H4 (cell line): ENCODE measurements around the gene PPP2R2C. TPM values are rescaled to one million over a fixed set of nuclear protein-coding genes. Genes with fewer than 3 reads are reported as not detected.

ENCODE experiments used
- DNase-seq: peaks from one replicate; pipeline ENCODE4 v3.0.0-alpha.2; 2015; ENCODE audit warnings: low spot score
- total RNA-seq: library from RNA; depleted of rRNA; stranded (reverse); fragments of >200 nt; shearing (Covaris generic); gene quantifications from 2 replicates; pipeline ENCODE4 v1.2.3, GENCODE V29; 2014

PPP2R2C gene
- total RNA-seq, 1 experiment from 2014 or later, result 0.91 TPM

DNA sequence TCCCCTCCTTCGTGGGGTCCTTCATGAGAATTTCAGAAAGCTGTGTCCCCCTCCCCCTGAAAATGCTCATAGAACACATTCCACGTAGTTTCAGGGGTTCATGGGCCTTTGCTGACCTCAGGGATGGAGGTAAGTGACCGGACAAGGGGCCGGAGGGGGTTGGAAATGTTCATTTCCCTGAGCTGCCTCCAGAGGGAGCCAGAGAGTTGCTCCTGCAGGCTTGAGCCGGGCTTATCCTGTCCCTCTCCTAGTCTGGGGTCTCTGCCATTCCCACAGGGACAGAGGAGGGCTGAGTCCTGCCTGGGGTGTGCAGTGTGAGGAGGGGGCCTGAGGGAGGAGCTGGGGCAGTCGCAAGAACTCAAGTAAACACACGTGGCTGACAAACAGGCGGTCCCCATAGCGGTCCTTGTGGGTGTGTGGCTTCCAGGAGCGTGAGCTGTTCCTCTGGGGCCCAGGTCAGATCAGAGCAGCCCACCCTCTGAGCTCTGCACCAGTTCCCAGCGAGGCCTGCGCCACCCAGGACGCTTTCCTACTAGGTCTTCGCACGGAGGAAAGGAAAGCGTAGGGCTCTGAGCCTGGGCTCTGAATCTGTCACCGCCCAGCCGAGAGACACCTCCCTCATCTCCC is 140.3 kb downstream of the PPP2R2C start:
- no peak for DNase-seq

DNA sequence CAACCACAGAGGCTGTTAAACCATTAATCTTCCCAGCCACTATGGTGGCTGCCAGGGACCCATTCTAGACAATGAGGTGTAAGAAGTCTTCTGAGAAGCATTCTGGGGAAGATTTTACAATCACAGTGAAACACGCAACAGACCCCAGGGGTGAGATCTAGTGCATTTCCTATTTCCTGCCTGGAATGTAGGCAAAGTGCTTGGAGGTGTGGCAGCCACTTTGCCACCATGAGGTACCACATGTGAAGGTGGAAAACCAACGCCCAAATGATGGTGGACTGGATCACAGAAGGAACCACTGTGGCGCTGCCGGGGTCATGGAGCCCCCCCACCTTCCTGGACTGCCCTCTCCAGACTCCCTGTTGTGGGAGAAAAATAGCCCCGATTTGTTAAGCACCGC is 140.9 kb downstream of the PPP2R2C start:
- DNase-seq, result no peak

GRCh38 chr4:6331018-6331417 is 141.4 kb downstream of the PPP2R2C start:
- DNase-seq, result peak; percentile 49

DNA sequence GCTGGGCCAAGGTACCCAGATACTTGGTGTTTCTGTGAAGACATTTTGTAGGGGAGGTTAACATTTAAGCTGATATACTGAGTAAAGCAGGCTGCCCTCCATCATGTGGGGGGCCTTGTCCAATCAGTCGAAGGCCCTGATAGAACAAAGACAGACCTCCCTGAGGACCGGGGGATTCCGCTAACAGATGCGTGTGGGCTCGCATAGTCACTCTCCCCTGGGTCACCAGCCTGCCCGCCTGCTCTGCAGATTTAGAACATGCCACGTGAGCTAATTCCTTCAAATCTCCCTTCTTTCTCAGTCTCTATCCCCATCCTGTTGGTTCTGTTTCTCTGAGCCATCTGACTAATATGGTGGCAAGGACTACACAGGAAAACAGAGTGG is 142.0 kb downstream of the PPP2R2C start:
- DNase-seq, result no peak

DNA sequence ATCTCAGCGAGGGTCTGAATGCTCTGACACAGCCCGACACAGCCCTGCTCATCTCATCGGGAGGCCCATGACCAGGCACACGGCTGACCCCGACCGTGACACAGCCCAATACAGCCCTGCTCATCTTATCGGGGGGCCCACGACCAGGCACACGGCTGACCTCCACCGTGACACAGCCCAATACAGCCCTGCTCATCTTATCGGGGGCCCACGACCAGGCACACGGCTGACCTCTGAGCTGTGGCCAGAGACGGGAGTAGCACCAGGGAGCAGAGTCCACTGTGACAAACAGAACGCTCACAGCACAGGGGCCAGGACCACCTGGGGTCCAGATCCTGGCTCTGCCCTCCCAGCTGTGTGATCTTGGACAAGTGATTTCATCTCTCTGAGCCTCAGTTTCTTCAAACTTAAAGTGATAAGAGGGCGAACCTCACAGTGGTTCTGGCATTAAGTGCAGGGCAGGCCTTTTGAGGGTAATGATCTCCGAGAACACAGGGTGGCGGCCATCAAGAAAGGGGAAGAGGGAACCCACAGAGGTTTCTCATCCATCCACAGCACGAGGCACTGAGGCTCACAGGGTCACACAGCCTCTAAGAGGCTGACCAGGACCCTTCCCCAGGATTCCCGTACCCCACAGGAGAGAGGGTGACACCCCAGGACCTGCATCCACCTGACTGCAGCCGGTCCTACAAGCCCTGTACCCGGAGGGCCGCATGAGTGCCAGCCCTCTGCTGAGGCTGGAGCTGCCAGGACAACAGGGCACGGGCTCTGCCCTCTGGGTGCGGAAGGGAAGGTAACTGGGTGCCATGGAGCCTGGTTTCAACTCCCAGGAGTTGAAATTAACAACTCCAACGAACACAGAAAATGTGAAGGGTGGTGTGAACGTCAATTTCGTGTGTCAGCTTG is 142.7 kb downstream of the PPP2R2C start:
- no peak for DNase-seq

DNA sequence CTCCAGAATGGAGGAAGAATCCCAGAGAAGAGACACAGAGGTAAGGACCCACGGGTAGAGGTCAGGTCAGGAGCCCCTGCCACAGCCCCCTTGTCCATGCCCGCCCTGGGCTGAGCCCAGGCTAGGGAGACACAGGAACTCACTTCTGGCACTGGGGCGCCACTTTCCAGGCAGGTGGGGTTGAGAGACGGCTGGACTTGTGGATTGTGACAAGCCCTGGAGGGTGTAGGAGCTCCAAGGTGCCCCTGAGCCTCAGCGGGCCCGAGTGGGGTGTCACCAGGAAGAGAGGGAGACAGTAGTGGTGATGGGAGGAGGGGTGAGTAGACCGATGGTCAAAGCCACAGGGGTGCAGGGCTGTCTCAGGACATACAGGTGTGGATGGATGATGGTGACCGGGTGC is 143.9 kb downstream of the PPP2R2C start:
- no peak for DNase-seq

DNA sequence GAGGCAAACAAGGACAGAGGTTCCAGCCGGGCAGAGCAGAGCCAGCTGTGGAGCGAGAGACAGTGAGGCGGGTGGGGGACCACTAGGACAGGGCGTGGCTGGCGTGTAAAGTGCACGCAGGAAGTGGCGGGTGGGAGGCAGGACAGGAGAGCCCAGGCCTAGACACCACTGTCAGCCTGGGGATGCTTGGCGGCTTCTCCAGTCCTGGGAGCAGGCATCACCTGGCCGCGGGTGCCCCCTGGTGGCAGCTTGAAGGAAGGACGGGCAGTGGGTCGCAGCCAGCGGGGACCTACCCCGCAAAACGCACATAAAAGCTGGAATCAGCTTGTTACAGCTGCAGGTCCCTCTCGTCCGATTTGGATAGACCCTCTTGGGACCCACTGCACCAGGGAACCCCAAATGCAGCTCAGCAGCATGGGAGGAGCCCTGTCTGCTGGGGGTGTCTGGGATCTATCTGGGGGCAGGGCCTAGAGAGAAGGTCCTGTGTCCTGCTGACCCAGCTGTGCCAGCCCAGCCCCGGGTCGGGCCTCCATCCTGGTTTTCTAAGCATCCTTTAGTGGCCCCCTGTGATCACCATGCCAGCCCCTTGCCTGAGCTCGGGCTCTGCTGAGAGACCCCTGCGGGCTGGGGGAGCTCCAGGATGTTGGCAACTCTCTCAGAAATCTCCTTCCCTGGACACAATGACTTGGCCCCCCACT is 145.0 kb downstream of the PPP2R2C start:
- DNase-seq, result peak; percentile 70

DNA sequence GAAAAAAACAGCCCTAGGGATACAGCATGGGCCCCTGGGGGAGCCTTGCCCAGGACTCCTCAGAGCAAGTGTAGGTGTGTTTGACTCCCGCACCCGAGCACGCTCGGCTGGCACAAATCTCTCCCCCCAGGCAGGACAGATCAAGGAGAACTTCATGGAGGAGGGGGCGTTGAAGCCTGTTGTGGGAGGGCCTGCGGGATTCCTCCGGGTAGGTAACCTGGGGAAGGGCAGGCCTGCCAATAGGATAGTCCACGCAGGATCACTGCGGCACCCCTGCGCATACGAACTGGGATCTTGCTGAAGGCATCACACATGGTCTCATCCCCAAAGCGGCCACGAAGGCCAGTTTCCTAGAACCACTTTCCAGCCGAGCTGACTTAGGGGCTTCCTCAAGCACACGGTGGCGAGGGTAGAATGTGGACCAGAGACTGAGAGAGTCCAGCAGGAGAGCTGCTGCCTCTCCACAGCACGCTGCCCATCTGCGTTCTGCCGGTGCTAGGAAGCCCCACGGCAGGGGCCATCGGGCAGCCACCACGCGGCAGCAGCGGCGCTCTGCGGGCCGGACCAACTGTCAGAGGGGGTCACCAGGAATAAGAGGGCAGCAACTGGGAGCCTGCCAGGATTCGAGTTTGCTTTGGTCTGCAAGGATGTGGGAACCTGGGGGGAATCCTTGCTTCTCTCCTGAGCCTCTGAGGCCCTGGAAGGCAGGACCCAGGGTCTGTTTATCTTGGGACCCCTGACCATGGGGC is 145.9 kb downstream of the PPP2R2C start:
- no peak for DNase-seq

- no peak for DNase-seq
These were observed 146.6 kb downstream of the PPP2R2C start for GRCh38 chr4:6325788-6326290.

- DNase-seq, result peak; percentile 78
These were observed 147.2 kb downstream of the PPP2R2C start for GRCh38 chr4:6324999-6325787.

DNA sequence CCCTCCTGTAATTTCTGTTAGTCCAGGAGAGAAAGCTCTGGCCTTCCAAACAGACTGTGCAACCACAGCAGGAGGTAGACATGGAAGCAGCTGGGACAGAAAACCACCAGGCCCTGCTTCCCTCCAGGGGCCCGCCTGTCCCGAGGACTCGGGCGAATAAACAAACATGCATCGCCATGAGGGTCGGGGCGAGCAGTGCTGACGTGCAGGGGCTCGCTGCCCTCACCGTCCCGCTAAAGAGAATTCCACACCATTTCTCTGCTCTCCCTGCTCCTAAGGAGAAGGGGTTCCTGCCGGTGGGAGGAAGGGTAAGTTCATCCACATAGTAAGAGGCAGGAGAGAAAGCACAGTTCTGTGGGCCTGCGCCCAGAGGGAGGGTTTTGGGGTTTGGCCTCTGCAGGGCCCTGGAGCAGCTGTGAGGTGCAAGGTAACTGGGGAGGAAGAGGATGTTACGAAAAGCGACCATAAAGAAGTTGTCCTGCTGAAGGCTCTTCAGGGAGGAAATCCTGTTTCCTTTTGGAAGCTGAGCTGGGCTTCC is 147.9 kb downstream of the PPP2R2C start:
- no peak for DNase-seq

DNA sequence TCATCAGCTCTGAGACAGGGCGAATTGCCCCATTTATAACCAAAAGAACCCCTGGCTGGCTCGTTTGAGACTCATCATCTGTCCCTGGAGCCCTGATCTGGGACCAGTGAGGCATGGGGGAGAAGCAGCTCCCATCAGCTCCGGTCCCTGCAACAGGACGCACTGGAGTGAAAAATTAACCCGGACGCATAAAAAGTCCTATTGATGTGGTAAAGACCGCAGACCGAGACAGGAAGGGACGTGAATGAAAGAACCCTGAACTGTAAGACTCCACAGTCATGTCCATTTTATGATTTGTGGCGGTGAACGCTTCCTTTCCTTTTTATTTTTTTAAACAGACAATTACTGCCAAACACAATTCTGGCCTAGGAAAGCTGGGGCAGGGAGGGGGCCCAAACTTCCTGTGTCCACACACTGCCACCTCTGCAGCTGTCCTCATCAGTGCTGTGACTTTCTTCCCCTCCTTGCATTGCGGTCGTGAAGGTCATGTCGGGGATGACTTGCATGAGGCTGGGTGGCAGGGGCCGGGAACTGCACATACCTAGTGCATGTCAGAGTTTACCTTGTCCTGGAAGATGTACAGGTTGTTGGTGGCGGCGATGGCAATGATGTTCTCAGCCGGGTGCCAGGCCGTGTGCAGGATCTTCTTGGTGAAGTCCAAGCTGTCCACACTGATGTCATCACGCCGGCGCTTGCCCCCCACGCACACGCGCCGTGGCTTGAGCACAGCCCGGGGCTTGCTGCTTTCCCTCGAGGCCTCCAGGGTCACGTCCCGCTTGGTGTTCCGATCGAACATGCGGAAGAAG is 149.4 kb downstream of the PPP2R2C start:
- no peak for DNase-seq

- no peak for DNase-seq
These were observed 150.2 kb downstream of the PPP2R2C start for GRCh38 chr4:6322067-6322760.

DNA sequence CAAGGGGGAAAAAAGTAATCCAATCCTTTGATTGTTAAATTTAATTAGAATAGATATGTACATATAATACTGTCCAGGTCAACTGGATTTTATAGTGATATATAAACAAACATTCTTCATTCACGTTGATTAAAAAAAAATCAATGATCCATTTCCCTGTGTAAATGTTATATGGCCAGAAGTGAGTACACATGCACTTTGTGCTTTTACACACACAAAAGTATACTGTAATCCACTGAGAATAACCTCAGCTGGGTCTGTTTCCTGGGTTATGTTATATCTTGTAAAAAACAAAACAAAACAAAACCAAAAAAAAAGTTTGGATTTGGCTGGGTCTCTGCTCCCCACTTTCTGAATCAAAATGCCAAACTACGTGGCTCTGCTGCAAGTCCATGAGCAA is 151.1 kb downstream of the PPP2R2C start:
- DNase-seq, result no peak

DNA sequence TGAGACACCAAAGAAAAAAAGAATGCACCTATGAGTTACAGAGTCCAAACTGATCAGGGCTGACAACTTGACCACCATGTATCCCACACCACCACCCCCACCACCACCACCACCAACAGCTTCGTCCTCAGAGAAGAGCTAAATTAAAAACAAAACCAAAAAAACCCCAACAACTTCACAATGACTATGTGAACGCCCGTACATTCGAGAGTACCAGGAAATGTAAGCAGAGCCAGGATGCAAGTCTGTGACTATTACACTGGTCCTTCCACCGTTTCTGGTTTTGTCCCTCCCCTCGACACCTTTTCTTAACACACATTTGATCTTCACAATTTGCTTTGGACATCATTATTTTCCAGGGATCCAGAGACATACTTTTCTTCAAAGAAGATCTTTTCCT is 151.8 kb downstream of the PPP2R2C start:
- DNase-seq, result no peak

DNA sequence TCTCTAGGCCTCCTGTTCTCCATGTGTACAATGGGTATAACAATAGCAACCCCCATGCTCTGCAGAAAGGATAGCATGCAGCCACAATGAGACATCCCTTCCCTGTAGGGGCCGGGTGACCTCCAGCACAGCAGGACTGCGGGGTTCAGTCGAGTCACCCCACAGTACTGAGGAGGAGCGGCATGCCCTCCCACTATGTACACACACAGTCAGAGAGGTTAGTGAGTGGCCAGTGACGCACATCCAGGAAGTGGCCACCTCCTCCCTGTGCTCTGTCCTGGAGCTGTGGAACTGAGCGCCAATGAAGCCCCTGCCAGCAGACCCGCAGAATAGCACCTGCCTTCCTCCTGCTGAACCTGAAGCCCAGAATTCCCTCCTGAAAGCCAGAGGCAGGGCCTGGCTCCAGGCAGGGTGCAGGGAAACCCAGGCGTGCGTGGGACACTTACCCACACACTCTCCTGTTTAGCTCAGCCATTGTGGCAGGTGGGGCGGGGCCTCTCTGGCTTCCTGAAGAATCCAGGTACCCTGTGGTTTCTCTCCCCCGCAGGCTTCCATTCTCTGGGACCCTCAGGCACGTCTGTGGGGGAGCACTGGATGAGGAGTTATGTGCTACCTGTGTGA is 152.8 kb downstream of the PPP2R2C start:
- no peak for DNase-seq

GRCh38 chr4:6318206-6318605 is 154.2 kb downstream of the PPP2R2C start:
- no peak for DNase-seq

- no peak for DNase-seq
These were observed 155.9 kb downstream of the PPP2R2C start for GRCh38 chr4:6316461-6317003.
